NT2/D1 (cell line): ENCODE results near the gene LMOD1.

Experiments used
- DNase-seq: peaks from one replicate; pipeline ENCODE4 v3.0.0-alpha.2; 2011; ENCODE audit warnings: low read depth, low spot score
- H3K27me3 ChIP-seq: 2 replicates; pipeline ENCODE4 v1.6.0; 2011; ENCODE audit warnings: mild to moderate bottlenecking; ENCODE audit not compliant: insufficient read length, insufficient read depth
- H3K36me3 ChIP-seq: 2 replicates; pipeline ENCODE4 v1.6.1; 2011; ENCODE audit warnings: mild to moderate bottlenecking, low read length, mixed read lengths; ENCODE audit not compliant: insufficient read depth, insufficient read length
- H3K4me1 ChIP-seq: 2 replicates; pipeline ENCODE4 v1.5.1; 2011; ENCODE audit not compliant: insufficient read depth, insufficient read length
- H3K4me3 ChIP-seq: 2 replicates; pipeline ENCODE4 v1.5.1; 2011; ENCODE audit warnings: low read depth; ENCODE audit not compliant: insufficient read length
- H3K9ac ChIP-seq: 2 replicates; pipeline ENCODE4 v1.6.0; 2011; ENCODE audit warnings: low read depth; ENCODE audit not compliant: insufficient read length
- H3K9me3 ChIP-seq: 2 replicates; pipeline ENCODE4 v1.5.1; 2011; ENCODE audit warnings: mild to moderate bottlenecking, low read length; ENCODE audit not compliant: insufficient read depth
- SUZ12 ChIP-seq: IDR thresholded peaks from 2 replicates; pipeline ENCODE4 v1.6.1; 2011; ENCODE audit not compliant: insufficient read length, insufficient read depth; ENCODE audit errors: extremely low read depth
- YY1 ChIP-seq: IDR thresholded peaks from 2 replicates; pipeline ENCODE4 v1.6.1; 2011; ENCODE audit not compliant: insufficient read length, insufficient read depth
- ZNF274 ChIP-seq: IDR thresholded peaks from 2 replicates; pipeline ENCODE4 v1.6.1; 2011; ENCODE audit warnings: mild to moderate bottlenecking, low read depth, low read length

LMOD1 gene

DNA sequence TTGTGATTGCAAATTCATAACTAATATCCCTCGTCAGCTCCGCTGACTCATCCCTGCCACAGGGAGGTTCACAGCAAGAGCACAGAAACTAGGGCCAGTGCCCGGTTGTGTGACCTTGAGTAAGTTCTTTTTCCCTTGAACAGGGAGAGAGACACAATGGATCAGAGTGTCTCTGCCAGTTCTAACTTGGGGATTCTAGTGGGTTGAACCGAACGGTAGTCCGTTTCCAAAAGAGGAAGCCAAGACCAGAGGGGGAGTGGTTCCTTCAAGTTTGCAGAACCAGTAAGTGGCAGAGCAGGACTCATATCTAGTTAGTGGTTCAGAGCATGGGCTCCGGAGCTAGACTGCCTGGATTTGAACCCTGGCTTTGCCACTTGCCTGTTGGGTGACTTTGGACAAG lies 62.6 kb downstream of the LMOD1 start:
- Histone ChIP-seq H3K4me1 (peaks cover 22% of the 10 kb centered on the region), H3K9me3 (no peaks in the 10 kb centered on the region), H3K36me3 (peaks cover 13% of the 10 kb centered on the region), H3K9ac (no peak overlapping the region), H3K4me3 (no peak overlapping the region), H3K27me3 (peaks cover 18% of the 10 kb centered on the region)
- no peak for DNase-seq
- TF ChIP-seq YY1 (no peak), SUZ12 (no peak), ZNF274 (no peak)

DNA sequence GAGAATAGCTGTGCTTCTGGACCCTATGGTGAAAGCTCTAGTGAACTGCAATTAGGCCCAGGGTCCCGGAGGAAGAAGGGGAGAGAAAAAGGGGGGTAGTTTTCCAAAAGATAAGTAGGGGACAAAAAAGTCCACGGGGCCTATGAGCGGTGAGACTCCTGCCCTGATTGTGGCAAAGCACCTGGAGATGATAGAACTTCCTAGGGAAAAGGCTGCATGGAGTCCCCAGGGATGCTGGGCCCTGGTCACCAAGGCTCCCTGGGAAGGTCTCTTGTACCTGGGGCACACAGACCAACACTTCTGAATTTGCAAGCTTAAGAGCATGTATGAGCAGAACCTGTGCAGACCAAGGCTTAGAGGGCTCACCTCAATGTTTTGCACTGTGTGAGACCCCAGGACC lies 63.1 kb downstream of the LMOD1 start:
- no peak for TF ChIP-seq YY1
- TF ChIP-seq SUZ12, result no peak
- no peak for TF ChIP-seq ZNF274
- peaks cover 18% of the 10 kb centered on the region for H3K36me3 ChIP-seq
- peaks cover 13% of the 10 kb centered on the region for H3K27me3 ChIP-seq
- H3K4me3 ChIP-seq, result no peak overlapping the region
- no peak for DNase-seq
- H3K9me3 ChIP-seq, result no peaks in the 10 kb centered on the region
- H3K4me1 ChIP-seq, result peaks cover 19% of the 10 kb centered on the region
- H3K9ac ChIP-seq, result no peak overlapping the region

- TF ChIP-seq ZNF274, result no peak
- no peak for TF ChIP-seq YY1
- no peak for TF ChIP-seq SUZ12
- no peak for DNase-seq
- peaks cover 8% of the 10 kb centered on the region for H3K27me3 ChIP-seq
- H3K9ac ChIP-seq, result no peak overlapping the region
- H3K36me3 ChIP-seq, result peaks cover 24% of the 10 kb centered on the region
- H3K9me3 ChIP-seq, result no peaks in the 10 kb centered on the region
- peaks cover 14% of the 10 kb centered on the region for H3K4me1 ChIP-seq
- H3K4me3 ChIP-seq, result no peak overlapping the region
Measured at GRCh38 chr1:201882665-201883132, 63.6 kb downstream of the LMOD1 start.

- peaks cover 14% of the 10 kb centered on the region for H3K4me1 ChIP-seq
- H3K36me3 ChIP-seq, result peaks cover 35% of the 10 kb centered on the region
- no peak for DNase-seq
- no peak overlapping the region for H3K9ac ChIP-seq
- H3K27me3 ChIP-seq, result no peaks in the 10 kb centered on the region
- no peaks in the 10 kb centered on the region for H3K9me3 ChIP-seq
- H3K4me3 ChIP-seq, result no peak overlapping the region
- TF ChIP-seq SUZ12 (no peak), YY1 (no peak), ZNF274 (no peak)
Measured at GRCh38 chr1:201881617-201882016, 64.7 kb downstream of the LMOD1 start.

GRCh38 chr1:201880928-201881571 lies 65.3 kb downstream of the LMOD1 start:
- Histone ChIP-seq H3K9ac (no peak overlapping the region), H3K36me3 (peaks cover 40% of the 10 kb centered on the region), H3K4me3 (no peak overlapping the region), H3K27me3 (no peaks in the 10 kb centered on the region), H3K9me3 (no peaks in the 10 kb centered on the region), H3K4me1 (peaks cover 14% of the 10 kb centered on the region)
- no peak for DNase-seq
- TF ChIP-seq SUZ12, result no peak
- TF ChIP-seq ZNF274, result no peak
- no peak for TF ChIP-seq YY1

DNA sequence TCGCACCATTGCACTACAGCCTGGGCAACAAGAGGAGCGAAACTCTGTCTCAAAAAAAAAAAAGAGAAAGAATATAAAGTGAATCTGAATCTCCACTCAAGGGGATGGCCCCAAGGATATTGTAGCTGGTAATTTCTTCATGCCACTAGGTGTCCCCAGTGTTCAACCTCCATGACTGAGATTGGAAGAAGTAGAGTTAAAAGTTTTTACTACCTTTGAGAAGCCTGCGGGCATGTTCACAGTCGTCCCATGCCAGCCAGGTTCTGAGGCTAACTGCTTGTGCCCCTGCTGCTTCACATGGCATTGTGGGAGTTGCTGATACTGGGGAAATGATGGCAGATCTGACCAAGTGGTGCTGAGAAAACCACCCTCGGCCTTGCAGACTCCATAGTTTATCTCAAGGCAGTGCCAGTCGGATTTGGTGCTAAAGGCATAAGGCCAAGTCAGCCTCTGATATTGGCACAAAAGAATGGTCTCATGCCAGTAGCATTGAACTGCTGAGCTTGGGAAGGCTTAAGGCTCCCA lies 68.4 kb downstream of the LMOD1 start:
- TF ChIP-seq SUZ12 (no peak), ZNF274 (no peak), YY1 (no peak)
- Histone ChIP-seq H3K27me3 (no peaks in the 10 kb centered on the region), H3K9me3 (no peaks in the 10 kb centered on the region), H3K36me3 (peaks cover 68% of the 10 kb centered on the region), H3K4me1 (peaks cover 10% of the 10 kb centered on the region), H3K9ac (no peak overlapping the region), H3K4me3 (no peak overlapping the region)
- no peak for DNase-seq

GRCh38 chr1:201876148-201876818 lies 70.1 kb downstream of the LMOD1 start:
- TF ChIP-seq YY1, result no peak
- TF ChIP-seq ZNF274, result no peak
- no peak for TF ChIP-seq SUZ12
- Histone ChIP-seq H3K9ac (no peak overlapping the region), H3K4me1 (peaks cover 4% of the 10 kb centered on the region), H3K9me3 (no peaks in the 10 kb centered on the region), H3K27me3 (no peaks in the 10 kb centered on the region), H3K4me3 (no peak overlapping the region), H3K36me3 (peaks cover 85% of the 10 kb centered on the region)
- DNase-seq, result no peak
